GM13976 (cell line): Measurements from ENCODE around the gene GIPC1.

ENCODE experiments used
- DNase-seq: peaks from one replicate; pipeline ENCODE4 v3.0.0; 2012; ENCODE audit warnings: low spot score
- in situ Hi-C: fragments of 300-500 bp; cut with MboI; formaldehyde crosslinking; loops from one replicate; pipeline ENCODE4 v1.12.0; 2022; ENCODE audit warnings: low sequenced_read_pairs, mixed read lengths, inconsistent platforms; ENCODE audit not compliant: unreplicated experiment
- TF ChIP-seq, protein P1 (sequence below): IDR thresholded peaks from 2 replicates; pipeline ENCODE4 v1.5.1; 2012; ENCODE audit warnings: borderline replicate concordance, mild to moderate bottlenecking; ENCODE audit not compliant: insufficient read depth; ENCODE audit errors: extremely low read depth, missing control alignments, control extremely low read depth

The GIPC1 gene

DNA sequence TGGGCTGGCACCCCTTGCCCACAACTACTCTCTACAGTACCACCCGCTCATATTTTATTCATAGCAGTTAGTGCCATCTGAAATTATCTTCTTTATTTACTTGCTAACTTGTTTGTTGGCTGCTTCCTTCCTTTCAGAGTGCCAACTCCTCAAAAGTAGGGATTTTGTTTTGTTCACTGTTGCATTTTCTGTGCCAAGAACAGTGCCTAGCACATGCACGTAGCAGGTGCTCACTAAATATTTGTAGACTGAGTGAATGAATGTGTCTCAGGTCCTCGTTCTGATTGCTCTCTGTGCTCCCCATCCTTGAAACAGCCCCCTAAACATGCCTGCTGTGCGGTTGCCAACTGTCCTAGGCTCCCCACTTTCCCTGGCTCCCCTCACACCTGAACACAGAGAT is 1.5 kb downstream of the GIPC1 start:
- TF ChIP-seq, protein P1, sequence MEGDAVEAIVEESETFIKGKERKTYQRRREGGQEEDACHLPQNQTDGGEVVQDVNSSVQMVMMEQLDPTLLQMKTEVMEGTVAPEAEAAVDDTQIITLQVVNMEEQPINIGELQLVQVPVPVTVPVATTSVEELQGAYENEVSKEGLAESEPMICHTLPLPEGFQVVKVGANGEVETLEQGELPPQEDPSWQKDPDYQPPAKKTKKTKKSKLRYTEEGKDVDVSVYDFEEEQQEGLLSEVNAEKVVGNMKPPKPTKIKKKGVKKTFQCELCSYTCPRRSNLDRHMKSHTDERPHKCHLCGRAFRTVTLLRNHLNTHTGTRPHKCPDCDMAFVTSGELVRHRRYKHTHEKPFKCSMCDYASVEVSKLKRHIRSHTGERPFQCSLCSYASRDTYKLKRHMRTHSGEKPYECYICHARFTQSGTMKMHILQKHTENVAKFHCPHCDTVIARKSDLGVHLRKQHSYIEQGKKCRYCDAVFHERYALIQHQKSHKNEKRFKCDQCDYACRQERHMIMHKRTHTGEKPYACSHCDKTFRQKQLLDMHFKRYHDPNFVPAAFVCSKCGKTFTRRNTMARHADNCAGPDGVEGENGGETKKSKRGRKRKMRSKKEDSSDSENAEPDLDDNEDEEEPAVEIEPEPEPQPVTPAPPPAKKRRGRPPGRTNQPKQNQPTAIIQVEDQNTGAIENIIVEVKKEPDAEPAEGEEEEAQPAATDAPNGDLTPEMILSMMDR = no peak
- DNase-seq = peak; percentile 31
- in situ Hi-C loops = loop anchor here (25.0 kb wide), 1 partner anchor 307 kb away; no protein-coding TSS in a partner anchor

DNA sequence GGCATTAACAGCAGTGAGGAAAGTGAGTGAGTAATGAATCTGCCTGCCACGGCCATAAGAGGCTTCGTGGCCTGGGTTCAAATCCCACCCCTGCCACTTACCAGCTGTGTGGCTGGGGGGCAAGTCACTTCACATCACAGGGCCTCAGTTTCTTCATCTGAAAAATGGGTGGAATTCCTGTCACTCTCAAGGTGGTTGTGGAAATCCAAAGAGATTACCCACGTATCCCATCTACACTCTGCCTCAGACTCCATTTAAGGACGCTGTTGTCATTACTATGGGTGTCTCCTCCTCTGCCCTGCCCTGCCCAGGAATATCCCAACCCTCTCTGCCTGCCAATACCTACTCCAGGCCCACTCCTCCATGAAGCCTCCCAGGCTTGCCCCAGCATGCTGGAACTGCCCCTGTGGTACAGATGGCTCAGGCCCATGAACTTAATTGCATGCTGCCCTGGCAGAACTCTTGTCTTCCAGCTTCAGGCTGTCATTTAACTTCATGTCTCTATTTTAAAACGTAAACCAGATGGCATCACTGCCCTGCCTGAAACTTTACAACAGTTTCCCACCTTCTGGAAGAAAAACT is 3.1 kb downstream of the GIPC1 start:
- in situ Hi-C loops = loop anchor here (25.0 kb wide), 1 partner anchor 306 kb away; no protein-coding TSS in a partner anchor
- no peak for DNase-seq

DNA sequence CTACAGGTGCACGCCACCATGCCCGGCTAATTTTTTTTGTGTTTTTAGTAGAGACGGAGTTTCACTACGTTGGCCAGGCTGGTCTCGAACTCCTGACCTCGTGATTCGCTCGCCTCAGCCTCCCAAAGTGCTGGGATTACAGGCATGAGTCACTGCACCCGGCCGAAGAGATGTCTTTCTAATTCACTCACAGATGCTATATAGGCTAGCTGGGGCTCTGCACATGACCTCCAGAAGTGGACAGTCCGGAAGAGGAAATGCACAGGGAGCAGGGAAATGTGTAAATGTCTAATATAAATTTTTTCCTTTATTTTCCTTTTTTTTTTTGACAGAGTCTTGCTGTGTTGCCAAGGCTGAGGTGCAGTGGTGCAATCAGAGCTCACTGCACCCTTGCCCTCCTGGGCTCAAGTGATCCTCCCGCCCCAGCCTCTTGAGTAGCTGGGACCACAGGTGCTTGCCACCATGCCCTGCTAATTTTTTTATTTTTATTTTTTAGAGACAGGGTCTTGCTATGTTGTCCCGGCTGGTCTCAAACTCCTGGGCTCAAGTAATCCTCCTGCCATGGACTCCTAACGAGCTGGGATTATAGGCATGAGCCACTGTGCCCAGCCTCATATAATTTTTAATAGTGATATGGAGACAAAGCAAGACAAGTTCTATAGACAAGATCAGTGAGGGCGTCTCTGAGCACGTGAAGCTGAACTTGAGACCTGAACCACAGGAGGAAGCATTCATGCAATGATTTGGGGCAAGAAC is 8.4 kb downstream of the GIPC1 start:
- no peak for DNase-seq
- TF ChIP-seq, protein P1 = no peak
- in situ Hi-C loops = loop anchor here (25.0 kb wide), 1 partner anchor 300 kb away; no protein-coding TSS in a partner anchor

More for the DNA sequence above, 3.1 kb downstream of the GIPC1 start:
- TF ChIP-seq, protein P1 = no peak

DNA sequence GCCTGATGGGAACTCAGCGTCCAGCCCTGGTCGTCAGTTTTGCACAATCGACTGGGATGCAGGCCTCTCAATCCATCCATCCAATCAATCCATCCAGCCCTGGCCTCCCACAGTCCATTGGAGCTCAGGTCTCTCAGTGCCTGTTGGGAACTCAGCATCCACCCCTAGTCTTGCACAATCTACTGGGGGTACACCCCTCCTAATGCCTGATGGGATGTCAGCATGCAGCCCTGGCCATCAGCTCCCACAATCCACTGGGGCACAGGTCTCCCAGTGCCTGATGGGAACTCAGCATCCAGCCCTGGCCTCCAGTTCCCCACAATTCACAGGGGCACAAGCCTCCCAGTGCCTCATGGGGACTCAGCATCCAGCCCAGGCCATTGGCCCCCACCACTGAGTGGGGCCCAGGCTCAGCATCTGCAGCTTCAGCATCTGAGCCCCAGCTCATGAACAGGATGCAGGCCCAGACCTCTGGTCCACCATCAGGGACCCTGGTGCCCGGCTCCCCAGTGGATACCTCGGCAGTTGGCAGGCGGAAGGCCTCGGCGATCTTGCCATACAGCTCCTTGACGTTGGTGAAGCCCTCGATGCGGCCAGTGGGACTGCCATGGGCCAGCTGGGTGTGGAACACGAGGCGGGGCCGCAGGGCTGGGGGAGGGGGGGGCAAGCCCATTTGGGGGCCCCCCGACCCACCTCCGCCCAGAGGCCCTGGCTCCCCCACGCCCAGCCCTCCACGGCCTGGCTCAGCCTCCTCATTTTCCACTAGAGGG is 13.6 kb downstream of the GIPC1 start:
- TF ChIP-seq, protein P1 = no peak
- in situ Hi-C loops = loop anchor here (25.0 kb wide), 1 partner anchor 295 kb away; no protein-coding TSS in a partner anchor
- no peak for DNase-seq

GRCh38 chr19:14480700-14481079 is 15.2 kb downstream of the GIPC1 start:
- in situ Hi-C loops = loop anchor here (25.0 kb wide), 1 partner anchor 293 kb away; no protein-coding TSS in a partner anchor
- DNase-seq = peak; percentile 39
- TF ChIP-seq, protein P1 = no peak

GRCh38 chr19:14479975-14480699 is 15.8 kb downstream of the GIPC1 start:
- peak; percentile 92 for DNase-seq
- TF ChIP-seq, protein P1 = peak; percentile 100
- in situ Hi-C loops = loop anchor here (25.0 kb wide), 1 partner anchor 293 kb away; no protein-coding TSS in a partner anchor
